ENCODE data around the gene ALMS1.

DNA sequence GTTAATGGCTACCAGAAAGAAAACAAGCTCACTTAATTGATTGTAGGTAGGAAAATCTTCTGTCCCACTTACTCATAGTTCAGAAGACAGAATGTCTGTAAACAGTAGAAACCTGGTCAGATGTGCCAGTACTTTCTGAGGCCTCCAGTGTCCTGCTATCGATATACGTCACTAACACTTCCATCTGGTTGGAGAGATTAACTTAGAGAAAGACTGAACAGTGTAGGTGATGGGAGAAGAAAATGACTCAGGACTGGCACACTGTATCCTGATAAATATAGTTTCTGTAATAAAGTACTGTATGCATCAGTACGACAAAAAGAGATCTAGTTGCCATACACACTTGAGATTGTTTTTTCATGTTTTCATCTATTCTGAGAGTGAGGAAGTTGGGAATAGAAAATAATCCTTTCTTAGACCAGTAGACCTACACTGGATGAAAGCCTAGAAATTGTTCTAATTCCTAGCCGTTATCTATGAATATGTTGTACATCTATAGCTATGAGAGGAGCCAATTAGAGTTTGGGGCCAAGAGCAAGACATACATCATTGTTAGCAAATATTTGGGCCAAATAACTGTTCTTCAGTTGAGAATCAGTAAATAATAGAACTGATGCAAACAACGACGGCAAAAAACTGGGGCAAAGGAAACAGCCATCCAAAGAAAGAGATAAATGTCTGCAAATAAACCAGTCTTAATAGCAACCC lies 150.7 kb downstream of the ALMS1 start:
- TF ChIP-seq CTCF (IDR thresholded peaks at IDR 0.05) (no peak), POLR2A (IDR thresholded peaks at IDR 0.05) (no peak), EP300 (IDR thresholded peaks at IDR 0.05) (no peak)

All from ovary (tissue), 3 donors.